ENCODE data around the gene PSTPIP1. TPM values are rescaled to one million over a fixed set of nuclear protein-coding genes. Genes with fewer than 3 reads are reported as not detected.

Gene PSTPIP1
- total and polyA plus RNA-seq, 2 experiments from 2014 or later: 0.80 to 3.7 TPM

DNA sequence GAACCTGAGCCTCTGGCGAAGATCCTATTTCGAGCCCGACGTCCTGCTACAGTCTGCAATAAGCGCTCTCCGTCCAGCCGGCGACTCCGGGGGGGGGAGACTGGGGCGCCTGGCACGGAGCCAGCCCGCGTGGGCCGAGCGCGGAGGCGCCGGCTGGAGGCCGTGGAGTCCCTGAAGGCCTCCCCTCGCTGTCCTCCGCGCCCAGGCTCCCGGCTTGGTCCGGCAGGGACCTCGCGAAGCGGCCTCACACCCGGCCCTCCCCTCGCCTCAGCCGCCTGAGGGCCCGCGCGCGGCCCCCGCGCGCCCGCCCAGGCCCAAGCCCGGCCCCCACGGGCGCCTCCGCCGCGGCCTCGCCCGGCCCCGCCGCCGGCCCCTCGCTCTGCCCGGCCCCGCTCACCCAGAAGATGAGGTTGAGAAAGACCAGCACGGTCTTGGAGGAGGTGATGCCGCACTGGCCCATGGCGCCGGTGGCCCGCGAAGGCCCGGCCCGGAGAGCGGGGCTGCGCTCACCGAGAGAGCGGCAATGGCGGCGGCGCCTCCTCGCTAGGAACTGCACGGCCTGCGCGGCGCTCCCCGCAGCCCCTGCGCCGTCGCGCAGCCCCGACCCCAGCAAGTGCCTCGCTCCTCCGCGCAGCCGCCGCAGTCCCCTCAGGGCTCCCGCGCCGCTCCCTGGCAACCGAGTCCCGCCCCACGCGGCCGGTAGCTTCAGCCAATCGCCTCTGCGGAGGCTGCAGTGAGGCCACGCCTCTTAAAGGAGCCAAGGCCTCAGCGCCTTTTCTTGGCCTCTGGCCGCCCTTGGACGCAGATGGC, 75.8 kb downstream of the PSTPIP1 start, which contains the start of gene TSPAN3:
Gene TSPAN3, minus strand, starts transcription at position 615 of the 810 bp plus-strand sequence. Its CDS starts 155 bp downstream, at position 460.
- TF ChIP-seq POLR2AphosphoS5 (IDR thresholded peaks at IDR 0.05; ENCODE audit: low read depth) (peak; percentile 93), STAT1 (IDR thresholded peaks at IDR 0.05; ENCODE audit: unreplicated experiment) (no peak), ZNF114 (CRISPR knock-in tag; IDR thresholded peaks at IDR 0.05) (no peak), CREB1 (CRISPR knock-in tag; IDR thresholded peaks at IDR 0.05; ENCODE audit: low read depth) (0 out of 2 replicates have a peak, but pooled peaks have one; percentile 13)
- Histone ChIP-seq H3K4me3 (peak within 1 kb of the TSS; percentile 90), H4K20me1 (replicated peaks; ENCODE audit: insufficient read depth) (peaks cover 20% of the 10 kb centered on the region), H3K27me3 (ENCODE audit: insufficient read depth) (peaks cover 11% of the 10 kb centered on the region), H3K36me3 (ENCODE audit: insufficient read depth) (no peaks in the 10 kb centered on the region), H3K79me2 (replicated peaks; ENCODE audit: insufficient read depth) (peaks cover 46% of the 10 kb centered on the region), H3F3A (replicated peaks; ENCODE audit: low read depth) (no peaks in the 10 kb centered on the region), H3K4me2 (peak within 1 kb of the TSS; percentile 99), H3K9me2 (ENCODE audit: insufficient read depth) (no peaks in the 10 kb centered on the region), H2AFZ (peak within 1 kb of the TSS; percentile 98), H3K4me1 (ENCODE audit: insufficient read depth) (peaks cover 11% of the 10 kb centered on the region), H3K27ac (ENCODE audit: low read depth) (no peak within 1 kb of the TSS)
- ATAC-seq: peak; percentile 98
- DNase-seq (ENCODE audit: low spot score): peak; percentile 97
- Mint-ChIP-seq H3K4me1 (peaks cover 12% of the 10 kb centered on the region), H3K36me3 (ENCODE audit: low read depth) (no peaks in the 10 kb centered on the region), H3K27me3 (ENCODE audit: insufficient read depth, low read depth, poor library complexity) (peaks cover 8% of the 10 kb centered on the region), H3K9me3 (no peaks in the 10 kb centered on the region), H3K27ac (no peak within 1 kb of the TSS), H3K4me3 (peak within 1 kb of the TSS; percentile 83)

DNA sequence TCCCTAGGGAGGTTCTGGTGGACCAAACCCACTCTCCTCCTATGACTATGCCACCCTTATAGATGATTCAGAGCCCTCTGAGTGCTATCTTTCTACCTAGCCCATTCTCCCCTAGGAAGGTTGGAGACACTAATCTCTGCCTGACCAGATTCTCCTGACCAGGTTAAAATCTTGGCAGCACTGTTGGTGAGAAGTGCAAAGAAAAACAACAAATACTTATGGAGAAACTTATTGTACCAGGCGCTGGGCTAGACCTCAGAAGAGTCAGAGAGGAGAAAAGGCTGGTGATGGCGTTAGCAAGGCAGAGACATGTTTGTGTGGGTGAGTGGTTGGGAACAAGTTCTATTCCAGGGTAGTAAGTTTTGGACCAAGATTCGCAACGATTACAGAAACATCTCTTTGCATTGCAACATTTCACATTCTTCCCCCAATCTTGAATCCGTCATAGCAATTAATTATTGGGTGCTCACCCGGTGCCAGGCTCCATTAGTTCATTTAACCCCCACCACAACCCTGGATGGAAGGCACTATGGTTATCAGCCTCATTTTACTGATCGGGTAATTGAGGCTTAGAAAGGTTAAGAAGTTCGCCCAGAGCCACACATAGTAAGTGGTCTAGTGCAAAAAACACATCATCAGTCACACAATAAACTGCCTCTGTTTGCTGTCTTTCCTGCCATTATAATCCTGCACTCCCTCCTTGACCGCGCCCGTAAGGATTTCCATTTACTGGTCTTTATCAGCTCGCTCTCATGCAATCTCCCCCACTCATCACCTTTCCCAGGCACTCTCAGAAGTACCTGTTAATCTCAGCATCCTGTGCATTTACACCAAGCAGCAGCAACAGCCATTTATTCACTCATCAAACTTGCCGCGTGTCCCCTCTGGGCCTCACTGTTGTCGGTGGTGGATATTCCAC, 76.6 kb downstream of the PSTPIP1 start:
- Histone ChIP-seq H2AFZ (peak overlapping the region; percentile 98), H3K27me3 (ENCODE audit: insufficient read depth) (peaks cover 11% of the 10 kb centered on the region), H3F3A (replicated peaks; ENCODE audit: low read depth) (no peaks in the 10 kb centered on the region), H3K9me2 (ENCODE audit: insufficient read depth) (no peaks in the 10 kb centered on the region), H3K27ac (ENCODE audit: low read depth) (no peak overlapping the region), H3K4me2 (peak overlapping the region; percentile 64), H4K20me1 (replicated peaks; ENCODE audit: insufficient read depth) (peaks cover 20% of the 10 kb centered on the region), H3K4me1 (ENCODE audit: insufficient read depth) (peaks cover 11% of the 10 kb centered on the region), H3K79me2 (replicated peaks; ENCODE audit: insufficient read depth) (peaks cover 38% of the 10 kb centered on the region), H3K4me3 (peak overlapping the region; percentile 90), H3K36me3 (ENCODE audit: insufficient read depth) (no peaks in the 10 kb centered on the region)
- no peak for DNase-seq (ENCODE audit: low spot score)
- H3K27ac Mint-ChIP-seq: no peak overlapping the region
- peaks cover 8% of the 10 kb centered on the region for H3K27me3 Mint-ChIP-seq (ENCODE audit: insufficient read depth, low read depth, poor library complexity)
- no peaks in the 10 kb centered on the region for H3K36me3 Mint-ChIP-seq (ENCODE audit: low read depth)
- H3K9me3 Mint-ChIP-seq: no peaks in the 10 kb centered on the region
- peak overlapping the region; percentile 83 for H3K4me3 Mint-ChIP-seq
- no peak for TF ChIP-seq CREB1 (CRISPR knock-in tag; IDR thresholded peaks at IDR 0.05; ENCODE audit: low read depth)
- no peak for ATAC-seq
- peaks cover 12% of the 10 kb centered on the region for H3K4me1 Mint-ChIP-seq

DNA sequence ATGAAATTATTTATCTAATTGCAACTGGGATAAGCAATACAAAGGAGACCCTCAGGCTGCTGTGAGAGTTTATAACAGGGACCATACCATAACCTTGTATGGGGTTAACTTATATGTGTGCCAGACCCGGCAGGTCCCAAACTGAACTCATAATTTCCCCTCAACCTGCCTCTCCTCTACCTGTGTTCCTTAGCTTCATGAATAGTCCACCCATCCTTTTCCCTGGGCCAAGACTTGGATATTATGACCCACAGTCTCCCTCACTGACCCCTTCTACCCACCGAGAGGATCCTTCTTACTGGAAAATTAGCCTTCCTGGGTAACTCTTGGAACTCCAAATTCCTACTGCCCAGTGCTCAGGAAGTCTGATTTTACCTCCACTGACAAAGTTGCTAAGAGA, 79.4 kb downstream of the PSTPIP1 start:
- Histone ChIP-seq H3K79me2 (replicated peaks; ENCODE audit: insufficient read depth) (peaks cover 10% of the 10 kb centered on the region), H3F3A (replicated peaks; ENCODE audit: low read depth) (no peaks in the 10 kb centered on the region), H4K20me1 (replicated peaks; ENCODE audit: insufficient read depth) (peaks cover 6% of the 10 kb centered on the region; the same call in 1 of the 2 replicates), H3K4me3 (no peak overlapping the region), H3K36me3 (ENCODE audit: insufficient read depth) (no peaks in the 10 kb centered on the region), H3K4me2 (no peak overlapping the region), H3K27me3 (ENCODE audit: insufficient read depth) (peaks cover 9% of the 10 kb centered on the region), H3K9me2 (ENCODE audit: insufficient read depth) (no peaks in the 10 kb centered on the region), H2AFZ (no peak overlapping the region), H3K27ac (ENCODE audit: low read depth) (no peak overlapping the region), H3K4me1 (ENCODE audit: insufficient read depth) (peaks cover 8% of the 10 kb centered on the region)
- ATAC-seq (no peak), DNase-seq (ENCODE audit: low spot score) (no peak)
- H3K9me3 Mint-ChIP-seq: no peaks in the 10 kb centered on the region; the same call in 2 of the 3 replicates
- H3K36me3 Mint-ChIP-seq (ENCODE audit: low read depth): no peaks in the 10 kb centered on the region
- TF ChIP-seq, protein P1, sequence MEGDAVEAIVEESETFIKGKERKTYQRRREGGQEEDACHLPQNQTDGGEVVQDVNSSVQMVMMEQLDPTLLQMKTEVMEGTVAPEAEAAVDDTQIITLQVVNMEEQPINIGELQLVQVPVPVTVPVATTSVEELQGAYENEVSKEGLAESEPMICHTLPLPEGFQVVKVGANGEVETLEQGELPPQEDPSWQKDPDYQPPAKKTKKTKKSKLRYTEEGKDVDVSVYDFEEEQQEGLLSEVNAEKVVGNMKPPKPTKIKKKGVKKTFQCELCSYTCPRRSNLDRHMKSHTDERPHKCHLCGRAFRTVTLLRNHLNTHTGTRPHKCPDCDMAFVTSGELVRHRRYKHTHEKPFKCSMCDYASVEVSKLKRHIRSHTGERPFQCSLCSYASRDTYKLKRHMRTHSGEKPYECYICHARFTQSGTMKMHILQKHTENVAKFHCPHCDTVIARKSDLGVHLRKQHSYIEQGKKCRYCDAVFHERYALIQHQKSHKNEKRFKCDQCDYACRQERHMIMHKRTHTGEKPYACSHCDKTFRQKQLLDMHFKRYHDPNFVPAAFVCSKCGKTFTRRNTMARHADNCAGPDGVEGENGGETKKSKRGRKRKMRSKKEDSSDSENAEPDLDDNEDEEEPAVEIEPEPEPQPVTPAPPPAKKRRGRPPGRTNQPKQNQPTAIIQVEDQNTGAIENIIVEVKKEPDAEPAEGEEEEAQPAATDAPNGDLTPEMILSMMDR (conservative IDR thresholded peaks at IDR 0.05; ENCODE audit: low read depth in 2 of 2): no peak
- TF ChIP-seq, protein P2, sequence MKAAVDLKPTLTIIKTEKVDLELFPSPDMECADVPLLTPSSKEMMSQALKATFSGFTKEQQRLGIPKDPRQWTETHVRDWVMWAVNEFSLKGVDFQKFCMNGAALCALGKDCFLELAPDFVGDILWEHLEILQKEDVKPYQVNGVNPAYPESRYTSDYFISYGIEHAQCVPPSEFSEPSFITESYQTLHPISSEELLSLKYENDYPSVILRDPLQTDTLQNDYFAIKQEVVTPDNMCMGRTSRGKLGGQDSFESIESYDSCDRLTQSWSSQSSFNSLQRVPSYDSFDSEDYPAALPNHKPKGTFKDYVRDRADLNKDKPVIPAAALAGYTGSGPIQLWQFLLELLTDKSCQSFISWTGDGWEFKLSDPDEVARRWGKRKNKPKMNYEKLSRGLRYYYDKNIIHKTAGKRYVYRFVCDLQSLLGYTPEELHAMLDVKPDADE (IDR thresholded peaks at IDR 0.05): no peak
- no peak overlapping the region for H3K27ac Mint-ChIP-seq
- H3K27me3 Mint-ChIP-seq (ENCODE audit: insufficient read depth, low read depth, poor library complexity): peaks cover 8% of the 10 kb centered on the region
- no peak overlapping the region for H3K4me3 Mint-ChIP-seq
- peaks cover 12% of the 10 kb centered on the region for H3K4me1 Mint-ChIP-seq
